D721Med (cell line): ENCODE measurements around the gene C14orf119.

Experiments
- DNase-seq: peaks from one replicate; pipeline ENCODE4 v3.0.0; 2011; ENCODE audit warnings: low spot score; ENCODE audit not compliant: insufficient read length
- FAIRE-seq: peaks from 2 replicates; lab custom pipeline; 2011; peaks lifted over from hg19 to GRCh38; lab: Jason Lieb, UNC
- TF ChIP-seq, protein P1 (sequence below): IDR thresholded peaks from 2 replicates; pipeline ENCODE4 v1.5.1; 2012; ENCODE audit warnings: mild to moderate bottlenecking, control low read depth; ENCODE audit not compliant: insufficient read depth; ENCODE audit errors: missing control alignments

C14orf119 gene

DNA sequence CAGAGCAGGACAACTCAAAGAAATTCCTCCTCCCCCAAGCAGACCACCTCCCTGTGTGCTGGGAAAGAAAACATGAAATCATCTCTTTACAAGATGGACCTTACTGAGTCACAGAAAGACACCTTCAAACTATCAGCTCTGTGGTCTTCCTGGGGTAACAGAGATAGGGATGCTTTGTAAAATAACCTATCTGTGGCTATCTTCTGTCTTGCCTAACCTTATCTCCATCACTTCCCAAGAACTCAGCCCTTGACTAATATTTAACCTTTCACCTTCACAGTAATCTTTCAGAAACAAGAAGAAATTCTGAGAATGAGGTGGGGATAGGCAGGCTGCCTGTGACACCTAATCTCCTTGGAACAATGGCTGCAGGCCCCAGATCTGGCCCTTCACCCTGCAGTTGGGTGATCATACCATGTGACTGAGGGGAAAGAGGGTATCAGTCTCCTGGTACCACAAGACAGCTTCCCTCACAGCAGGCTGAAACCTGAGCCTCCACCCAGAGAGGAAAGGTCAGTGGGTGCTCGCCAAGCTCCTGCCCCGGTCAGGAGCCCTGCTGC, 51.1 kb downstream of the C14orf119 start:
- no peak for FAIRE-seq
- DNase-seq, result no peak
- TF ChIP-seq, protein P1, sequence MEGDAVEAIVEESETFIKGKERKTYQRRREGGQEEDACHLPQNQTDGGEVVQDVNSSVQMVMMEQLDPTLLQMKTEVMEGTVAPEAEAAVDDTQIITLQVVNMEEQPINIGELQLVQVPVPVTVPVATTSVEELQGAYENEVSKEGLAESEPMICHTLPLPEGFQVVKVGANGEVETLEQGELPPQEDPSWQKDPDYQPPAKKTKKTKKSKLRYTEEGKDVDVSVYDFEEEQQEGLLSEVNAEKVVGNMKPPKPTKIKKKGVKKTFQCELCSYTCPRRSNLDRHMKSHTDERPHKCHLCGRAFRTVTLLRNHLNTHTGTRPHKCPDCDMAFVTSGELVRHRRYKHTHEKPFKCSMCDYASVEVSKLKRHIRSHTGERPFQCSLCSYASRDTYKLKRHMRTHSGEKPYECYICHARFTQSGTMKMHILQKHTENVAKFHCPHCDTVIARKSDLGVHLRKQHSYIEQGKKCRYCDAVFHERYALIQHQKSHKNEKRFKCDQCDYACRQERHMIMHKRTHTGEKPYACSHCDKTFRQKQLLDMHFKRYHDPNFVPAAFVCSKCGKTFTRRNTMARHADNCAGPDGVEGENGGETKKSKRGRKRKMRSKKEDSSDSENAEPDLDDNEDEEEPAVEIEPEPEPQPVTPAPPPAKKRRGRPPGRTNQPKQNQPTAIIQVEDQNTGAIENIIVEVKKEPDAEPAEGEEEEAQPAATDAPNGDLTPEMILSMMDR, result no peak

DNA sequence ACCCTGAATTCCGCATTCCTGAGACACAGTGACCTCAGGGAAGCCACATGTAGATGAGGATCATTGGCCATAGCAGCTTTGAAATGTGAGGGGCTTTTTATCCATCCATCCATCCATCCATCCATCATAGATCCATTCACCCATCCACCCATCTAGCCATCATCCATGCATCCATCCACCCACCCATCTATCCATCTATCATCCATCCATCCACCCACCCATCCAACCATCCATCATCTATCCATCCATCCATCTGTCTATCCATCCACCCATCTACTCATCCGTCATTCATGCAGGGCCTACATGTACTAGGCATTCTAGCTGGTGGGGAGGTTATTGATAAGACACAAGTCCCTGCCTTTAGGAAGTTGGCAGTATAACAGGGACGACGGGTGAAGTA, 51.7 kb downstream of the C14orf119 start:
- DNase-seq (no peak), FAIRE-seq (no peak)
- TF ChIP-seq, protein P1, result no peak

DNA sequence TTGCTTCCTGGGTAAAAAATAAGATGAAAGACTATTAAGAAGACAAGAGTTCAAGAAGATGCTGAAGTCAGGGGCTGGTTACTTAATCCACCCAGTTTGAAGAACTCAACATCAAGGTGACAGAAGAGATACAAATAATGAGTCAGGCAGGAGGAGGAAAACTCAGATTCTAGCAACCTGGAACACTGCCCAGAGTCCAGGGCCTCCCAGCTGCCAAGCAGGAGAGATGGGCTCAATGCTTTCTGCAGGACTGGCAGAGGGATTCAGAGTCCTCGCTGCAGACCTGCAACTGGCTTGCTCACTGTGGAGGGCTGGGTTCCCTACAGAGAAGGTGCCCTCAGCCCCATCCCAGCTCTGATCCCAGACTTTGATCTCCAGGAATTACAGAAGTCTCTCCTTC, 52.4 kb downstream of the C14orf119 start:
- TF ChIP-seq, protein P1, result no peak
- DNase-seq (no peak), FAIRE-seq (no peak)

DNA sequence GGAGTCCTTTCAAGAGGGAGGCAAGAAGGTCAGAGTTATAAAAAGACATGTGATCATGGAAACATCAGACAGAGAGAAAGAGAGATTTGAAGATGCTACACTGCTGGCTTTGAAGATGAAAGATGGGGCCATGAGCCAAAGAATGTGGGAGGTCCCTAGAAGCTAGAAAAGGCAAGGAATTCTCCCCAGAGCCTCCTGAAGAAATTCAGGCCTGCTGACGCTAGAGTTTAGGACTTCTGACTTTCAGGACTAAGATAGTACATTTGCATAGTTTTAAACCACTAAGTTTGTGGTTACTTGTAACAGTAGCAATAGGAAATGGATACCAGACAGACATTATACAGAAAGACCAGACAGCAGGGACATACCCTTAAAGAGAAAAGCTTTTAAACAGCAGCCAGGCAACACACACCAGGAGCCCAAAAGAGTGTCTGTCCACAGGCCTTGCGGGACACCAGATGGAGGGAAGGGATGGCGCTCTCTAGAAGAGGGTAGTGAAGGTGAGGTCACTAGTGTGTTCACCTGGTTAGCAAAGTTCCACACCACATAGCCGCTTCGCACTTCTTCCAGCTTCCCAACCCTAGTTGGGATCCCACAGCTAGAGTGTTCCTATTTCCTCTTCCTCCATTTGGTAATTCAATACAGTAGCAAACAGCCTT, 53.4 kb downstream of the C14orf119 start:
- TF ChIP-seq, protein P1, result no peak
- FAIRE-seq (no peak), DNase-seq (no peak)

DNA sequence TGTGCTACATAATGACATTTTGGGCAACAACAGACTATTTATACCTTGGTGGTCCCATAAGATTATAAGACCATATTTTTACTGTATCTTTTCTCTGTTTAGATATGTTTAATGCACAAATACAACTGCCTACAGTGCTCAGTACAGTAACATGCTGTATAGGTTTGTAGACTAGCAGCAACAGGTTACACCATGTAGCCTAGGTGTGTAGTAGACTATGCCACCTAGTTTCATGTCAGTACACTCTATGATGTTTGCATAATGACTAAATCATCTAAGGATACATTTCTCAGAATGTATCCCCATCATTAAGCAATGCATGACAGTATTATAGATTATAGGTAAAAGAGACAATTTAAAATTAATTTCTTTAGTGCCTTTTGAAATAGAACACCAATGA, 54.4 kb downstream of the C14orf119 start:
- TF ChIP-seq, protein P1, result no peak
- no peak for DNase-seq
- FAIRE-seq, result no peak
